K562 (cell line): ENCODE measurements around the gene FERMT3. TPM values are rescaled to one million over a fixed set of nuclear protein-coding genes. Genes with fewer than 3 reads are reported as not detected.
A peak's percentile ranks its signal among the peaks of the same experiment; 100 is the strongest.

Source experiments
- ATAC-seq: fragments of 200-7000 bp; cut with Tn5 transposase; 3 replicates; pipeline ENCODE4 v1.9.1; 2020; ENCODE audit warnings: moderate library complexity
- BruUV-seq: library from RNA; stranded (reverse); fragments of 400-500 nt; replicated peaks from 2 replicates; lab custom pipeline; 2021; lab: Mats Ljungman, UMichigan
- CTCF ChIA-PET: fragments of 300-600 bp; formaldehyde crosslinking; extraction: SDS; loops from one replicate; lab custom pipeline; 2021; ENCODE audit warnings: low intra/inter-chr PET ratio; lab: Yijun Ruan, JAX
- POLR2A ChIA-PET: fragments of 300-600, 350-650 bp; sonication (Branson Sonifier 250); formaldehyde crosslinking; extraction: SDS; loops from one replicate; lab custom pipeline; 2021; ENCODE audit warnings: antibody characterized with exemption, inconsistent platforms; lab: Yijun Ruan, JAX
- DNase-seq, 4 experiments: peaks; one replicate each; pipeline versions ENCODE4 v3.0.0 to v3.0.0-alpha.2; 2011 to 2018; ENCODE audit warnings: low spot score in 3 of 4, mixed read lengths in 3 of 4; ENCODE audit errors: extremely low read depth in 1 of 4
- FAIRE-seq: peaks from 2 replicates; lab custom pipeline; 2011; peaks lifted over from hg19 to GRCh38; lab: Jason Lieb, UNC
- H2AFZ ChIP-seq: 2 replicates; pipeline ENCODE4 v1.6.0; 2011; ENCODE audit warnings: low read depth, low read length, control low read depth, inconsistent platforms
- H3K27ac ChIP-seq: fragments of 200-600 bp; 3 replicates; pipeline ENCODE4 v1.8.0; 2011; ENCODE audit warnings: low read depth, mild to moderate bottlenecking, control low read depth, inconsistent platforms, low read length, moderate library complexity, mixed read lengths; ENCODE audit errors: extremely low read depth
- H3K27me3 ChIP-seq, 2 experiments: fragments of 300-600 bp in 1 of 2; 2 replicates in 1 of 2; 3 replicates in 1 of 2; pipeline versions ENCODE4 v1.6.0 to v1.8.0; 2011; ENCODE audit warnings: inconsistent platforms in 2 of 2, low read length in 2 of 2, mild to moderate bottlenecking in 1 of 2, mixed read lengths in 1 of 2, moderate library complexity in 1 of 2; ENCODE audit not compliant: control insufficient read depth in 2 of 2, insufficient read depth in 2 of 2
- H3K36me3 ChIP-seq: fragments of 300-600 bp; 3 replicates; pipeline ENCODE4 v1.8.0; 2011; ENCODE audit warnings: mild to moderate bottlenecking, low read length, inconsistent platforms; ENCODE audit not compliant: control insufficient read depth, insufficient read depth
- H3K4me1 ChIP-seq, 2 experiments: fragments of 200-600 bp in 1 of 2; replicated peaks in 1 of 2; 2 replicates in 1 of 2; 3 replicates in 1 of 2; pipeline versions ENCODE4 v1.5.1 to v1.8.0; 2011; ENCODE audit warnings: inconsistent platforms in 2 of 2, low read length in 2 of 2, mild to moderate bottlenecking in 1 of 2, mixed read lengths in 1 of 2, moderate library complexity in 1 of 2; ENCODE audit not compliant: control insufficient read depth in 2 of 2, insufficient read depth in 2 of 2
- H3K4me2 ChIP-seq: 2 replicates; pipeline ENCODE4 v1.6.1; 2011; ENCODE audit warnings: low read length, control low read depth, inconsistent platforms, mixed read lengths; ENCODE audit not compliant: insufficient read depth
- H3K4me3 ChIP-seq: fragments of 200-600 bp; sonication (generic), shearing (Covaris generic); 2 replicates; pipeline ENCODE4 v1.5.1; 2016; ENCODE audit warnings: control low read depth, inconsistent platforms
- H3K79me2 ChIP-seq: fragments of 200-600 bp; 3 replicates; pipeline ENCODE4 v1.8.0; 2011; ENCODE audit warnings: low read length, inconsistent platforms; ENCODE audit not compliant: control insufficient read depth, insufficient read depth
- H3K9ac ChIP-seq, 2 experiments: 2 replicates each; pipeline versions ENCODE4 v1.6.0 to v1.6.1; 2011; ENCODE audit warnings: low read depth in 2 of 2, low read length in 2 of 2, control low read depth in 1 of 2, inconsistent platforms in 1 of 2, mild to moderate bottlenecking in 1 of 2, mixed read lengths in 1 of 2; ENCODE audit not compliant: insufficient read depth in 1 of 2
- H3K9me1 ChIP-seq: one replicate; pipeline ENCODE4 v1.6.0; 2011; ENCODE audit warnings: inconsistent platforms, mild to moderate bottlenecking, low read length, moderate library complexity; ENCODE audit not compliant: control insufficient read depth, insufficient read depth
- H3K9me3 ChIP-seq: replicated peaks from 2 replicates; pipeline ENCODE4 v1.5.1; 2011; ENCODE audit warnings: low read depth, low read length, inconsistent platforms; ENCODE audit not compliant: control insufficient read depth, insufficient read depth
- H4K20me1 ChIP-seq: replicated peaks from 2 replicates; pipeline ENCODE4 v1.6.1; 2011; ENCODE audit warnings: low read length, inconsistent platforms, mixed read lengths; ENCODE audit not compliant: control insufficient read depth, insufficient read depth
- FIP1L1 ChIP-seq: fragments of 200-400 bp; formaldehyde crosslinking; IDR thresholded peaks from 2 replicates; pipeline ENCODE4 v1.6.1; 2018; ENCODE audit warnings: mild to moderate bottlenecking, low read depth, low read length; ENCODE audit not compliant: poor library complexity, severe bottlenecking
- LCOR ChIP-seq: sonication (generic); formaldehyde crosslinking; IDR thresholded peaks from 2 replicates; pipeline ENCODE4 v1.8.0; 2022; ENCODE audit warnings: mild to moderate bottlenecking, missing genetic modification reagents
- NFYB ChIP-seq: IDR thresholded peaks from 2 replicates; pipeline ENCODE4 v1.6.1; 2011; ENCODE audit warnings: mild to moderate bottlenecking, moderate library complexity; ENCODE audit not compliant: insufficient read length; ENCODE audit errors: extremely low read depth
- PHB2 ChIP-seq: fragments of 450-650 bp; IDR thresholded peaks from 2 replicates; pipeline ENCODE4 v1.6.1; 2017; ENCODE audit warnings: low read depth
- SP1 ChIP-seq: sonication (generic); formaldehyde crosslinking; IDR thresholded peaks from 2 replicates; pipeline ENCODE4 v1.8.1; 2022; ENCODE audit warnings: mild to moderate bottlenecking, missing genetic modification reagents
- ZNF778 ChIP-seq: fragments of 450-650 bp; formaldehyde crosslinking; IDR thresholded peaks from 2 replicates; pipeline ENCODE4 v1.4.0; 2020; ENCODE audit warnings: mild to moderate bottlenecking, moderate library complexity
- WGBS: fragments of 100-300 bp; shearing (Covaris generic); methylation state at CpG from one replicate; pipeline ENCODE4 v1.1.6; 2016; ENCODE audit warnings: low coverage, mixed read lengths; ENCODE audit not compliant: insufficient coverage; ENCODE audit errors: missing lambda C conversion rate; 5-methylcytosine and 5-hydroxymethylcytosine counted together
- in situ Hi-C: fragments of 300-500 bp; cut with MboI; formaldehyde crosslinking; loops from 4 replicates; pipeline ENCODE4 v1.15.0; 2018; ENCODE audit warnings: inconsistent platforms, mixed read lengths
- intact Hi-C: fragments of 100-400 bp; cut with micrococcal nuclease; formaldehyde crosslinking; loops from 2 replicates; pipeline ENCODE4 v1.14.2; 2022
- polyA plus RNA-seq, 8 experiments: library from polyadenylated mRNA; depleted of rRNA in 4 of 8; stranded (reverse) in 5 of 8; unstranded in 3 of 8; fragments of >200 nt; fragmentation: Nextera tagmentation in 2 of 8; fragmentation: Illumina TruSeq in 1 of 8; extraction: Ambion mirVana in 2 of 8; extraction: Trizol in 1 of 8; gene quantifications; 2 replicates each; pipeline versions ENCODE4 v1.2.1 to v1.2.3, GENCODE V29; 2011 to 2014; ENCODE audit warnings: inconsistent platforms in 1 of 8, missing spikeins in 1 of 8
- total RNA-seq, 7 experiments: library from RNA; depleted of rRNA in 6 of 7; stranded (reverse); fragments of >200 nt in 6 of 7; fragmentation: Illumina TruSeq in 2 of 7; extraction: Trizol in 2 of 7; gene quantifications; 2 replicates each; pipeline versions ENCODE4 v1.2.1 to v1.2.3, GENCODE V29; 2011 to 2021; ENCODE audit warnings: low replicate concordance in 1 of 7
- TF ChIP-seq, protein P1 (sequence below): fragments of 250-450 bp; sonication (Bioruptor Pico); IDR thresholded peaks from 2 replicates; pipeline ENCODE4 v1.4.0; 2020; ENCODE audit warnings: mild to moderate bottlenecking, moderate library complexity
- TF ChIP-seq, protein P2 (sequence below), 2 experiments: fragments of 450-650 bp in 1 of 2; sonication (generic) in 1 of 2; formaldehyde crosslinking in 1 of 2; IDR thresholded peaks; 2 replicates each; pipeline versions ENCODE4 v1.7.1 to v1.9.0; 2016 to 2022; ENCODE audit warnings: inconsistent platforms in 1 of 2, mild to moderate bottlenecking in 1 of 2, missing genetic modification reagents in 1 of 2

FERMT3 gene
- total and polyA plus RNA-seq, 9 of the 15 experiments (the other 6 are each of a cell fraction or from before 2014, with no cell fraction given) = 3.2 to 275 (median 79.7) TPM

DNA sequence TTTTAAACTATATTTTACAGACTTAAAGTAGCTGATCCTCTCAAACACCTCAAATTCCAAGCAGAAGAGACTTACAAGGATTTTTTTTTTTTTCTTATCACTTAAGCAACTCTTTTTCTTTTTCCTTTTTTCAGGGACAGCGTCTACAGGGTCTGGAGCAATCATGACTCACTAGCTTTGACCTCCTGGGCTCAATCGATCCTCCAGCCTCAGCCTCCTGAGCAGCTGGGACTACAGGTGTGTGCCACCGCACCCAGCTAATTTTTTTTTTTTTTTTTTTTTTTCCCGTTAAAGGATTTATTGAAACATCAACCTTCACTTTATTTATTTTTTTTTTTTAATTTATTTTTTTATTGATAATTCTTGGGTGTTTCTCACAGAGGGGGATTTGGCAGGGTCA, 36.1 kb upstream of the FERMT3 start:
- ChIA-PET POLR2A (interaction anchor here (0.7 to 1.7 kb wide), 2 partner anchors 12 to 487 kb away, joined by 4 to 7 read pairs; no protein-coding TSS in a partner anchor), CTCF (no interaction called here)
- H3K4me3 ChIP-seq = no peak overlapping the region
- 80% methylated on average over 3 of the region's 4 CpGs for WGBS
- no peaks in the 10 kb centered on the region for H4K20me1 ChIP-seq
- no peak overlapping the region for H2AFZ ChIP-seq
- no peak overlapping the region for H3K9ac ChIP-seq
- peaks cover 6% of the 10 kb centered on the region; the same call in 2 of the 3 replicates for H3K36me3 ChIP-seq
- FAIRE-seq (no peak), DNase-seq (no peak), ATAC-seq (no peak)
- H3K79me2 ChIP-seq = peaks cover 28% of the 10 kb centered on the region
- H3K27me3 ChIP-seq = no peaks in the 10 kb centered on the region
- no peak overlapping the region for H3K4me2 ChIP-seq
- H3K4me1 ChIP-seq = peaks cover 10 to 15% of the 10 kb centered on the region in 2 experiments; a peak in 4 of 5 replicates
- BruUV-seq = no TSS peak
- no peak overlapping the region for H3K27ac ChIP-seq
- no peaks in the 10 kb centered on the region for H3K9me1 ChIP-seq
- H3K9me3 ChIP-seq = no peaks in the 10 kb centered on the region
- in situ Hi-C loops = no loop called here
- intact Hi-C loops = no loop called here
- TF ChIP-seq FIP1L1 = no peak
- no peak for TF ChIP-seq NFYB
- TF ChIP-seq SP1 (CRISPR knock-in tag) = no peak
- TF ChIP-seq, protein P1, sequence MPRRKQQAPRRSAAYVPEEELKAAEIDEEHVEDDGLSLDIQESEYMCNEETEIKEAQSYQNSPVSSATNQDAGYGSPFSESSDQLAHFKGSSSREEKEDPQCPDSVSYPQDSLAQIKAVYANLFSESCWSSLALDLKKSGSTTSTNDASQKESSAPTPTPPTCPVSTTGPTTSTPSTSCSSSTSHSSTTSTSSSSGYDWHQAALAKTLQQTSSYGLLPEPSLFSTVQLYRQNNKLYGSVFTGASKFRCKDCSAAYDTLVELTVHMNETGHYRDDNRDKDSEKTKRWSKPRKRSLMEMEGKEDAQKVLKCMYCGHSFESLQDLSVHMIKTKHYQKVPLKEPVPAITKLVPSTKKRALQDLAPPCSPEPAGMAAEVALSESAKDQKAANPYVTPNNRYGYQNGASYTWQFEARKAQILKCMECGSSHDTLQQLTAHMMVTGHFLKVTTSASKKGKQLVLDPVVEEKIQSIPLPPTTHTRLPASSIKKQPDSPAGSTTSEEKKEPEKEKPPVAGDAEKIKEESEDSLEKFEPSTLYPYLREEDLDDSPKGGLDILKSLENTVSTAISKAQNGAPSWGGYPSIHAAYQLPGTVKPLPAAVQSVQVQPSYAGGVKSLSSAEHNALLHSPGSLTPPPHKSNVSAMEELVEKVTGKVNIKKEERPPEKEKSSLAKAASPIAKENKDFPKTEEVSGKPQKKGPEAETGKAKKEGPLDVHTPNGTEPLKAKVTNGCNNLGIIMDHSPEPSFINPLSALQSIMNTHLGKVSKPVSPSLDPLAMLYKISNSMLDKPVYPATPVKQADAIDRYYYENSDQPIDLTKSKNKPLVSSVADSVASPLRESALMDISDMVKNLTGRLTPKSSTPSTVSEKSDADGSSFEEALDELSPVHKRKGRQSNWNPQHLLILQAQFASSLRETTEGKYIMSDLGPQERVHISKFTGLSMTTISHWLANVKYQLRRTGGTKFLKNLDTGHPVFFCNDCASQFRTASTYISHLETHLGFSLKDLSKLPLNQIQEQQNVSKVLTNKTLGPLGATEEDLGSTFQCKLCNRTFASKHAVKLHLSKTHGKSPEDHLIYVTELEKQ (CRISPR knock-in tag) = no peak
- no peak for TF ChIP-seq ZNF778 (CRISPR knock-in tag)
- no peak for TF ChIP-seq LCOR (CRISPR knock-in tag)
- TF ChIP-seq, protein P2, sequence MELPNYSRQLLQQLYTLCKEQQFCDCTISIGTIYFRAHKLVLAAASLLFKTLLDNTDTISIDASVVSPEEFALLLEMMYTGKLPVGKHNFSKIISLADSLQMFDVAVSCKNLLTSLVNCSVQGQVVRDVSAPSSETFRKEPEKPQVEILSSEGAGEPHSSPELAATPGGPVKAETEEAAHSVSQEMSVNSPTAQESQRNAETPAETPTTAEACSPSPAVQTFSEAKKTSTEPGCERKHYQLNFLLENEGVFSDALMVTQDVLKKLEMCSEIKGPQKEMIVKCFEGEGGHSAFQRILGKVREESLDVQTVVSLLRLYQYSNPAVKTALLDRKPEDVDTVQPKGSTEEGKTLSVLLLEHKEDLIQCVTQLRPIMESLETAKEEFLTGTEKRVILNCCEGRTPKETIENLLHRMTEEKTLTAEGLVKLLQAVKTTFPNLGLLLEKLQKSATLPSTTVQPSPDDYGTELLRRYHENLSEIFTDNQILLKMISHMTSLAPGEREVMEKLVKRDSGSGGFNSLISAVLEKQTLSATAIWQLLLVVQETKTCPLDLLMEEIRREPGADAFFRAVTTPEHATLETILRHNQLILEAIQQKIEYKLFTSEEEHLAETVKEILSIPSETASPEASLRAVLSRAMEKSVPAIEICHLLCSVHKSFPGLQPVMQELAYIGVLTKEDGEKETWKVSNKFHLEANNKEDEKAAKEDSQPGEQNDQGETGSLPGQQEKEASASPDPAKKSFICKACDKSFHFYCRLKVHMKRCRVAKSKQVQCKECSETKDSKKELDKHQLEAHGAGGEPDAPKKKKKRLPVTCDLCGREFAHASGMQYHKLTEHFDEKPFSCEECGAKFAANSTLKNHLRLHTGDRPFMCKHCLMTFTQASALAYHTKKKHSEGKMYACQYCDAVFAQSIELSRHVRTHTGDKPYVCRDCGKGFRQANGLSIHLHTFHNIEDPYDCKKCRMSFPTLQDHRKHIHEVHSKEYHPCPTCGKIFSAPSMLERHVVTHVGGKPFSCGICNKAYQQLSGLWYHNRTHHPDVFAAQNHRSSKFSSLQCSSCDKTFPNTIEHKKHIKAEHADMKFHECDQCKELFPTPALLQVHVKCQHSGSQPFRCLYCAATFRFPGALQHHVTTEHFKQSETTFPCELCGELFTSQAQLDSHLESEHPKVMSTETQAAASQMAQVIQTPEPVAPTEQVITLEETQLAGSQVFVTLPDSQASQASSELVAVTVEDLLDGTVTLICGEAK (IDR thresholded peaks at IDR 0.05) = 0 out of 2 replicates have a peak, but pooled peaks have one; percentile 45
- TF ChIP-seq, protein P2 (CRISPR knock-in tag; IDR thresholded peaks at IDR 0.05) = no peak
- TF ChIP-seq PHB2 = no peak
